GM12874 (cell line): Measurements from ENCODE around the gene MYRIP.

Source experiments
- TF ChIP-seq, protein P1 (sequence below): IDR thresholded peaks from 2 replicates; pipeline ENCODE4 v1.5.1; 2011; ENCODE audit warnings: low read depth, mild to moderate bottlenecking, control low read depth, low read length, moderate library complexity; ENCODE audit not compliant: insufficient read depth

MYRIP gene

DNA sequence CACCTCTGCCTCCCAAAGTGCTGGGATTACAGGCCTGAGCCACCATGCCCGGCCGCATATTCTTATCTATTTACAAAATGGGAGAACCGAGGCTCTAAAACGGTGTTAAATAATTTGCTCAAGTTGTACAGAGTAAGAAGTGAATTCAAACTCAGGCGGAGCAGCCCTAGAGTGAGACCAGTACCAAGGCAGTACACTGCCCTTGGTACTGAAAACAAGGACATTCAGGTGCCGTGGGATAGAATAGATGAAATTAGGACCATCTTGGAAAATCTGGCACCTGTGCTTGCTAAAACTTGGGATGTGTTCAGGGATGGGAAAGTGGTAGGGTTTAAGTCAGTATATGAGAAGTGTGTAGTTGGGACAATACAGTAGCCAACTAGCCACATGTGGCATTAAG is 100.7 kb downstream of the MYRIP start:
- TF ChIP-seq, protein P1, sequence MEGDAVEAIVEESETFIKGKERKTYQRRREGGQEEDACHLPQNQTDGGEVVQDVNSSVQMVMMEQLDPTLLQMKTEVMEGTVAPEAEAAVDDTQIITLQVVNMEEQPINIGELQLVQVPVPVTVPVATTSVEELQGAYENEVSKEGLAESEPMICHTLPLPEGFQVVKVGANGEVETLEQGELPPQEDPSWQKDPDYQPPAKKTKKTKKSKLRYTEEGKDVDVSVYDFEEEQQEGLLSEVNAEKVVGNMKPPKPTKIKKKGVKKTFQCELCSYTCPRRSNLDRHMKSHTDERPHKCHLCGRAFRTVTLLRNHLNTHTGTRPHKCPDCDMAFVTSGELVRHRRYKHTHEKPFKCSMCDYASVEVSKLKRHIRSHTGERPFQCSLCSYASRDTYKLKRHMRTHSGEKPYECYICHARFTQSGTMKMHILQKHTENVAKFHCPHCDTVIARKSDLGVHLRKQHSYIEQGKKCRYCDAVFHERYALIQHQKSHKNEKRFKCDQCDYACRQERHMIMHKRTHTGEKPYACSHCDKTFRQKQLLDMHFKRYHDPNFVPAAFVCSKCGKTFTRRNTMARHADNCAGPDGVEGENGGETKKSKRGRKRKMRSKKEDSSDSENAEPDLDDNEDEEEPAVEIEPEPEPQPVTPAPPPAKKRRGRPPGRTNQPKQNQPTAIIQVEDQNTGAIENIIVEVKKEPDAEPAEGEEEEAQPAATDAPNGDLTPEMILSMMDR = no peak

DNA sequence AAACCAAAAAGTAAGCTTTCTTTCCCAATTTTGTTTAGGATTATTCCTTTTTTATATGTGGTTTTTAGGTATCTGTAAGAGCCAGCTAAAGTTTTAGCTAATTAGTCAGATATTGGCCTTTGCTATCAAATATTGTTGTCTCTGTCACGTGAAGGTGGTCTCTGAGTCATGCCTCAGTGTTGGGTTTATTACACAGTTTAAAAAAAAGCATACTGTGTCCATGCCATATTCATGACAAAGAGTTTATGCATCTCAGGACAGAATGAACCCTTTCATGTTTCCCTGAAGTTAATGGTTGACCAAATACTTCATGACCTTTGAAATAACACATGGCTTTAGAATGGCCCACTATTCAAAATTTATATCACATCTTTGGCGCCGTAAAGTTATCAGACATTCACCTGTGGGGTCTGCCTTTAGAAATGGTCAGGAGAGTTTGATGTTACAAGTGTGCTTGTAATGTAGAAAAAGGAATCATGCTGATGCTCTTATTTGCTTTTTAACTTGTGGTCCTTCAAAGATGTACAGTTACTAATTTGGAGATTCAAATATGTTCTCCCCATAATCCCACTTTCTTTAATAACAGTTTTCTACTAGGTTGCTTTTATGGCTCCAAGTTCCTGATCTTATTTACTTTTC is 101.5 kb downstream of the MYRIP start:
- TF ChIP-seq, protein P1 = no peak

DNA sequence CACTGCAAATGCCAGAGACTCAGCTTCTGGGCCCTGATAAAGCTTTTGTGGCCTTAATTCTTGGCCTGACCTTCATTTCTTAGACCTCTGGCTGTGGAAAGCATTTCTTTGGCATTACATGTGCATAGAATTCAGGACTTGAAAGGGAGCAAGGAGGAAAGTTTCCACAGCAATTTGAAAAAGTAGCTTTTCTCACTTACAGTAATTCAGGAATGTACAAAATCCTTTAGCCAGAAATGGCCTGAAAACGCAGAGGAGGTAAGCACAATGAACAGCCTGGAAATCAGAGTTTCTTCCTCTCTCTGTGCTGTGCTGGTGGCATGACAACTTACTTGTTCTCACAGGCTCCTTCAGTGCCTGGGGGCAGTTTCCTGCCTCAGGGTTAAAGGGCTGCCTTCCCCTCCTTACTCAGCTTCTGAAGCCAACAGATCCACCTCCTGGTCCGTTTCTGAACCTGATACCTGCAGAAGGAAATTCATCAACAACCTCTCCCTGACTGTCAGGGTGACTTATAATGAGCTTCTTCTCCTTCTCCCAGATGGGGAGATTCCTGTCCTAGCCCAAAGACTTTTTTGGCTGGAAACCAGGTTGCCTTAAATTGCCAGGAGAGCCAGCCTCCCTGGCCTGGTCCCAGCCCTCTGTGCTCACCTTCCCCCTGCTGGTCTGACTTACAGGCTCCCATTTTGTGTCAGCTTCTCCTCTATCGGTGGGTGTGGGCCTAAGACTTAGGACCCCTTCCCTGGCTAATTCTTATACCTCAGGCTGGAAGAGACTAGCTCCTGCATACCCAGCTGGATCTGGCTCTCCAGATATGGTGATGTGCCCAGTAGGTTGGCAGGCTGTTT is 102.3 kb downstream of the MYRIP start:
- TF ChIP-seq, protein P1 = no peak

DNA sequence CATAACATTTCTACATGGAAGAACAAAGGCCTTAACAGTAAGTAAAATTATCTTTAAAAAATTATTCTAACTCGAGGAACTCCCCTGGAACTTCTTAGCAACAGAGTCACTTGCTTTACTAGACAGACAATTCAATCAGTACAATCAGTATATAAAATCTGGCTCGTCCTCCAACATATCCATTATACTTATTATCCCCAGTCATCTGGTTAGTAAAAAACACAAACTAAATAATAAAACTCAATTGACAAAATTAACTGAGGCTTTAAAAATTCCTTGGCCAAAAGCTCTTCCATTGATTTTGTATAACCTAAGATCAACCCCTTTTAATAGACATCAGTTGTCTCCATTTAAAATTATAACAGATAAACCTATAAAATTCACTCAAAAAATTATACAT is 105.6 kb downstream of the MYRIP start:
- TF ChIP-seq, protein P1 = no peak

DNA sequence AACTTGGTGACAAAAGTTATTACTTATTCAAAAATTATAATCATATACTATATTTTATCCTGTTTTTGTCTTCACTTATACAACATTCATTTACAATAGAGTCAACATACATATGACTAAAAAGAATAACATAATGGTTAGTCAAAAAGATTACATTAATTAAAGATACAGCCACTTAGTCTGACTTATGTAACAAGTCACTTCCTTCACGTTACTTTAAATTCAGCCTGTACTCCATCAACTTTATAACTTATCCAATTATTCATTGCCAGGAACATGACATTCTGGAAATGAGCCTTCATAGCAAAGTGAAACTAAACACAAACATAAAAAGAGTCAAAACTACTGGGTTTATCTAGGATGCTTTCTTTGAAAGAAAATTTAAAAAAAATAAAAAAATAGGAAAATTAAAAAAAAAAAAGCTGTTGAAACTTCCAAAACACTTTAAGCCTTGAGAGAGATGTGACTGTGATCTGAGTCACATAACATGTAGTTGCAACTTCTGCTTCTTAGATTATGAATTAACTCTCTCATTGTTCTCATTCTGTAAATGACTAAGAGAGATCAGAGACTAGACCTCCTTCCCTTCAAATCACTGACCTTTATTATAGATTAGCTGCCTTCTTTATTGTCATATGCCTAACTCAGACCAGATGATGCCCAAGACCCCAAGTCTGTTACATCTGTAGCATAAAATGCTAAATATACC is 107.8 kb downstream of the MYRIP start:
- TF ChIP-seq, protein P1 = no peak

DNA sequence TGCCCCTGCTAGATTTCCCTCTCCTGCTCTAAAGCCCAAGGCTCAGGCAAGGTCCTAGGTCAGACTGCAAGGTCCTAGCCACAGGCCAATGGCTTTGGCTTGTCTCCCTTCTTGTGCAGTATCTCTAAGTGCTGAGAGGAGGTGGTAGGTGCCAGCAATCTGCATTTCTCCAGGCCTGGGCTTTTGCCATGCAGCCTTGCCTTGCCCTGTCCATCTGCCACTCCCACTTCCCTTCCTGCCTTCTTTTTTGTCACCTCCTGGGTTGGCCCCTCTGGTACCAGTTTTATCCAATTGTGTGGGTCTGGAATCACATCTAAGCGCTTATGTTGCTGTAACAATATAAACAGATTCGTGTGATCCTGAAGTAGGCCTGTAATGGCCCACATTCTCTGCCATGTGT is 109.9 kb downstream of the MYRIP start:
- TF ChIP-seq, protein P1 = no peak

DNA sequence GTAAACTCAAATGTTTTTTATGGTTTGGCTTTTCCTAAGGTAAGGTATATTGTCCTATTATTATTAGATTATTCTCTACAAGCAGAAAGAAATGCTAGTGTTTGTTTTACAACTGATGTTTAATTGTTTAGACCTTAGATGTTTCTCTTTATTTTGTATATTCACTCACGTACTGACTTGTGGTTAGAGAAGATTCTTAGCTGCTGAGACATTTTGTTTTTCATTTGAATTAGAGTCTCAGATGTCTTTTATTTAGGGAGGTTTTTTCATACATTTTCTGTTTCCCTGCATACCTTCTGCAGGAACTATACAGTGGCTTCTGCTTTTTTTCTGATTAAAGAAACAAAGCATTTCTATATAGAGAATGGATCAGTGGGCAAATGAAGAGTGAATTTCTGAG is 110.9 kb downstream of the MYRIP start:
- TF ChIP-seq, protein P1 = no peak
